GM12892 (cell line): ENCODE results near the gene ZNF316.

Source experiments
- DNase-seq: peaks from one replicate; pipeline ENCODE4 v3.0.0; 2011; ENCODE audit not compliant: insufficient read length
- FAIRE-seq: peaks from 2 replicates; lab custom pipeline; 2011; peaks lifted over from hg19 to GRCh38; lab: Jason Lieb, UNC
- POLR2A ChIP-seq: IDR thresholded peaks from 2 replicates; pipeline ENCODE4 v1.6.1; 2011; ENCODE audit warnings: low read depth, low read length, control low read depth
- POLR2AphosphoS5 ChIP-seq: IDR thresholded peaks from 2 replicates; pipeline ENCODE4 v1.6.1; 2011; ENCODE audit warnings: low read depth, low read length, control low read depth
- TAF1 ChIP-seq: IDR thresholded peaks from 2 replicates; pipeline ENCODE4 v1.6.1; 2011; ENCODE audit warnings: low read depth, mild to moderate bottlenecking, control low read depth, low read length, borderline replicate concordance

Gene ZNF316

DNA sequence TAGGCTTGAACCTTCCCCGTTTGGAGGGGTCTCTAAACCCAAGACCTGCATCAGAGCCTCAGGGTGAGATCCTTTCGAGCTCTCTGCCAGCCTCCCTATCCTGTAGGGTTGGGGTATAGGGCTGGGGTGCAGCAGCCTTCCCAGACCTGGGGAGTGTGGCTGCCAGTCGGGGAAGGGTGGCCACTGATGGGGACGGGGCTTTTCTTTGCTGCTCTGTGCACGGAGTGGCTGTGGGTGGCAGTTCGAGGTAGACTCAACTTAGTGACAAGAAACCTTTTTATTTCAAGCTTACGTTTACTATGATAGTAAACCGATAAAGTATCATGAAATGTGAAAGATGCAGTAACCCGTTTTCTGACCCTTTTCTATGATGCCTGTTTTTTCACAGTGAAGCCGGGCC, 13.0 kb downstream of the ZNF316 start:
- no peak for DNase-seq
- no peak for FAIRE-seq
- no peak for TF ChIP-seq POLR2A
- no peak for TF ChIP-seq POLR2AphosphoS5
- no peak for TF ChIP-seq TAF1

DNA sequence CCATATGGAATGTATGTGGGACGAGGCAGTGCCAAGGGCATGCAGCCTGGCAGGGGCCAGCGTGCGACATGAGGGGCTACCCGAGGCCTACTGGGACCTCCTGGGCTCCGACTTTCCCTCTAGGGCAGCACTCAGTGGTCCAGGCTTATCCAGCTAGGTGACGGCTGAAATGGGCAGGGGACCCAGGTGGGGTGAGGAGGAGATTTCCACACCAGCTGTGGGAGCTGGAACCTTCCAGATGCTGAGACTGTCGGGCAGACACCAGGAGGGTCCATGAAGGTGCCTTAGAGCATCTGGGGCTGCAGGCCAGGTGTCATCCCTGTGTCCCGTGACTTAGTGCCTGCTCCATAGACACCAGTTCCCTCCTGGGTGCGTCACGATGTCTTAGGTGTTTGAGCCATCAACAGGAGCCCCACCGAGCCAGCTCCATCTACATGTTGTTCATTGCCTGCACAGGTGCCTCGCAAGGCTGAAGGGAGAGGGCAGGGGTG, 13.4 kb downstream of the ZNF316 start:
- no peak for TF ChIP-seq TAF1
- no peak for TF ChIP-seq POLR2AphosphoS5
- TF ChIP-seq POLR2A = no peak
- FAIRE-seq (no peak), DNase-seq (no peak)

- FAIRE-seq = no peak
These were observed 14.8 kb downstream of the ZNF316 start for GRCh38 chr7:6651851-6652445.

GRCh38 chr7:6652446-6653011, 15.4 kb downstream of the ZNF316 start:
- TF ChIP-seq POLR2A (no peak), POLR2AphosphoS5 (no peak), TAF1 (no peak)
- FAIRE-seq (no peak), DNase-seq (peak; percentile 30)

More at GRCh38 chr7:6651851-6652445, 14.8 kb downstream of the ZNF316 start:
- DNase-seq = no peak
- TF ChIP-seq POLR2AphosphoS5 = no peak
- TF ChIP-seq TAF1 = no peak
- TF ChIP-seq POLR2A = no peak

DNA sequence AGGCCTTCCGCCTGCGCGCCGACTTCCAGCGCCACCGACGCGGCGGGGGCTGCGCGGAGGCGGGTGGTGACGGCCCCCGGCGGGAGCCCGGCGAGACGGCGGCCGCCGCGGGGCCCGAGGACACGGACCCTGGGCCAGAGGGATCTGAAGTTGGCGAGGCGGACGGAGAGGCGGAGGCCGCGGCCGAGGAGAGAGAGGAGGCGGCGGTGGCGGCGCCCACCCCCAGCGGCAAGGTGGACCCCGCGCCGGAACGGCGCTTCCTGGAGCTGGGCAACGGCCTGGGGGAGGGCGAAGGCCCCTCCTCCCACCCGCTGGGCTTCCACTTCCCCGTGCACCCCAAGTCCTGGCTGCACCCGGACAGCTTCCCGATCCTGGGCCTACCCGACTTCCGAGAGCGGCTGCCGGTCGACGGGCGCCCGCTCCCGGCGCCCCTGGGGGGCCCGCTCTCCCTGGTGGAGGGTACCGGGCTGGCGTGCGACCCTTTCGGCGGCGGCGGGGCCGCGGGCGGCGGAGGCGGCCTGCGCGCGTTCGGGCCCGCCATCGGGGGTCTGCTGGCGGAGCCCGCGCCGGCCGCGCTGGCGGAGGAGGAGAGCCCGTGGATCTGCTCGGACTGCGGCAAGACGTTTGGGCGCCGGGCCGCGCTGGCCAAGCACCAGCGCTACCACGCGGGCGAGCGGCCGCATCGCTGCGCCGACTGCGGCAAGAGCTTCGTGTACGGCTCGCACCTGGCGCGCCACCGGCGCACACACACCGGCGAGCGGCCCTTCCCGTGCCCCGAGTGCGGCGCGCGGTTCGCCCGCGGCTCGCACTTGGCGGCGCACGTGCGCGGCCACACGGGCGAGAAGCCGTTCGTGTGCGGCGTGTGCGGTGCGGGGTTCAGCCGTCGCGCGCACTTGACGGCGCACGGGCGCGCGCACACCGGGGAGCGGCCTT, 16.2 kb downstream of the ZNF316 start:
- no peak for FAIRE-seq
- peak; percentile 27 for DNase-seq
- no peak for TF ChIP-seq TAF1
- no peak for TF ChIP-seq POLR2AphosphoS5
- no peak for TF ChIP-seq POLR2A

DNA sequence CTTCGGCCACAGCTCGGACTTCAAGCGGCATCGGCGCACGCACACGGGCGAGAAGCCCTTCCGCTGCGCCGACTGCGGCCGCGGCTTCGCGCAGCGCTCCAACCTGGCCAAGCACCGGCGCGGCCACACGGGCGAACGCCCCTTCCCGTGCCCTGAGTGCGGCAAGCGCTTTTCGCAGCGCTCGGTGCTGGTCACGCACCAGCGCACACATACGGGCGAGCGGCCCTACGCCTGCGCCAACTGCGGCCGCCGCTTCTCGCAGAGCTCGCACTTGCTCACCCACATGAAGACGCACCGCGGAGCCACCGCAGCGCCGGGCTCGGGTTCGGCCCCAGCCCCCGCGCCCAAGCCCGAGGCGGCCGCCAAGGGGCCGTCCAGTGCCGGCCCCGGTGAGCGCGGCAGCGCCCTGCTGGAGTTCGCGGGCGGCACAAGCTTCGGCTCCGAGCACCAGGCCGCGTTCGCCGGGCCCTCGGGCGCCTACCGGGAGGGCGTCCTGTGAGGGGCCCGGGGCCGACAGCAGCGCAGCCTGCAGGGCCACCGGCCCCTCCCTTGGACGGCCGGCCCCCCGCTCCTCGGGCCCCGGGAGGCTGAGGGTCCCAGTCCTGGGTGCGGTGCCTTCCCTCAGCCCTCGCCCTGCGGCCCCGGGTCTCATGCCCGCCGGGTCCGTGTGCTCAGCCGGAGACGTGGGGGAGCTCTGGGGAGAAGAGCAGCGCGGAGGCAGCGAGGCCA, 17.2 kb downstream of the ZNF316 start:
- DNase-seq = no peak
- FAIRE-seq = no peak
- TF ChIP-seq POLR2AphosphoS5 (no peak), POLR2A (no peak), TAF1 (no peak)

GRCh38 chr7:6654842-6655610, 17.9 kb downstream of the ZNF316 start:
- TF ChIP-seq TAF1 (no peak), POLR2AphosphoS5 (no peak), POLR2A (no peak)
- DNase-seq = no peak
- FAIRE-seq = no peak

GRCh38 chr7:6655636-6656385, 18.7 kb downstream of the ZNF316 start:
- DNase-seq (no peak), FAIRE-seq (no peak)
- no peak for TF ChIP-seq POLR2AphosphoS5
- no peak for TF ChIP-seq TAF1
- no peak for TF ChIP-seq POLR2A

DNA sequence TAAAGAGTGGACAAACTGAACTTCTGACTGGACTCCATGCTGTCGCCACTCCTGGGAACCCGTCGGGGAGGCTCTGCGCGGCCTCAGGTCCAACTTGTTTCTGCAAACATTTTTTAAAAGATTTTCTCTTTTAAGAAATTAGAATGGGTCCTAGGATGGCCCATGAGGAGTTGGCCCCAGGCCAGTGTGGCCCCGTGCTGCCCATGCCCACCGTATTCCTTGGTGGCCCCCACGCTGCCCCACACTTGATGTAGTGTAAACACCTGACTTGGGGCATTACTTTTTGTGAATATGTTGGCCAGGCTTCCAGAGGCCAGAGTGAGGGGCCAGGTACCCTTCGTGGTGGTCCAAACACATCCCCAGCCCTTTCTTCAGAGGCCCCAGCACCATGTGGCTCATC, 19.3 kb downstream of the ZNF316 start:
- no peak for TF ChIP-seq POLR2AphosphoS5
- no peak for TF ChIP-seq POLR2A
- no peak for TF ChIP-seq TAF1
- DNase-seq (no peak), FAIRE-seq (no peak)
